ENCODE measurements around the gene ADPRH.

The ADPRH gene

GRCh38 chr3:119598410-119599098, 19.3 kb downstream of the ADPRH start:
- no peak for DNase-seq

- DNase-seq, result no peak
These were observed 20.4 kb downstream of the ADPRH start for GRCh38 chr3:119599558-119600174.

GRCh38 chr3:119600732-119601131, 21.4 kb downstream of the ADPRH start:
- peak; percentile 8 for DNase-seq

GRCh38 chr3:119601154-119601553, 21.9 kb downstream of the ADPRH start:
- DNase-seq, result no peak

GRCh38 chr3:119602676-119603075, 23.4 kb downstream of the ADPRH start:
- DNase-seq, result no peak

- DNase-seq, result no peak
These were observed 25.6 kb downstream of the ADPRH start for GRCh38 chr3:119604878-119605277.

GRCh38 chr3:119608405-119609000, 29.2 kb downstream of the ADPRH start:
- DNase-seq, result no peak

GRCh38 chr3:119609301-119609700, 30.0 kb downstream of the ADPRH start:
- DNase-seq, result no peak

- DNase-seq, result no peak
These were observed 32.4 kb downstream of the ADPRH start for GRCh38 chr3:119611664-119612063.

GRCh38 chr3:119613201-119613600, 33.9 kb downstream of the ADPRH start:
- DNase-seq, result no peak

- DNase-seq, result no peak
These were observed 34.6 kb downstream of the ADPRH start for GRCh38 chr3:119613872-119614271.

- no peak for DNase-seq
These were observed 36.8 kb downstream of the ADPRH start for GRCh38 chr3:119616056-119616455.

- no peak for DNase-seq
These were observed 39.8 kb downstream of the ADPRH start for GRCh38 chr3:119619094-119619493.

GRCh38 chr3:119620899-119621298, 41.6 kb downstream of the ADPRH start:
- DNase-seq, result no peak

GRCh38 chr3:119624002-119624720, 44.9 kb downstream of the ADPRH start:
- DNase-seq, result no peak

- no peak for DNase-seq
These were observed 46.3 kb downstream of the ADPRH start for GRCh38 chr3:119625451-119626153.

- DNase-seq, result no peak
These were observed 46.9 kb downstream of the ADPRH start for GRCh38 chr3:119626196-119626595.

- DNase-seq, result peak; percentile 29
These were observed 48.2 kb downstream of the ADPRH start for GRCh38 chr3:119627461-119627860.

- peak; percentile 30 for DNase-seq
These were observed 49.1 kb downstream of the ADPRH start for GRCh38 chr3:119628390-119628789.

GRCh38 chr3:119628816-119629445, 49.6 kb downstream of the ADPRH start:
- peak; percentile 29 for DNase-seq

- no peak for DNase-seq
These were observed 51.0 kb downstream of the ADPRH start for GRCh38 chr3:119630128-119630879.

GRCh38 chr3:119630880-119631329, 51.6 kb downstream of the ADPRH start:
- DNase-seq, result no peak
